GM19351 (cell line): Measurements from ENCODE around the gene TNP2.
A peak's percentile ranks its signal among the peaks of the same experiment; 100 is the strongest.

Experiments
- ATAC-seq: cut with Tn5 transposase; IDR thresholded peaks from one replicate; pipeline ENCODE4 v1.9.1; 2021; ENCODE audit warnings: mild to moderate bottlenecking, moderate library complexity; ENCODE audit not compliant: unreplicated experiment

The TNP2 gene

GRCh38 chr16:11245222-11245737 is 23.8 kb downstream of the TNP2 start:
- ATAC-seq = no peak

- ATAC-seq = no peak
These were observed 26.5 kb downstream of the TNP2 start for GRCh38 chr16:11242658-11243057.

- ATAC-seq = no peak
These were observed 27.5 kb downstream of the TNP2 start for GRCh38 chr16:11241480-11242204.

DNA sequence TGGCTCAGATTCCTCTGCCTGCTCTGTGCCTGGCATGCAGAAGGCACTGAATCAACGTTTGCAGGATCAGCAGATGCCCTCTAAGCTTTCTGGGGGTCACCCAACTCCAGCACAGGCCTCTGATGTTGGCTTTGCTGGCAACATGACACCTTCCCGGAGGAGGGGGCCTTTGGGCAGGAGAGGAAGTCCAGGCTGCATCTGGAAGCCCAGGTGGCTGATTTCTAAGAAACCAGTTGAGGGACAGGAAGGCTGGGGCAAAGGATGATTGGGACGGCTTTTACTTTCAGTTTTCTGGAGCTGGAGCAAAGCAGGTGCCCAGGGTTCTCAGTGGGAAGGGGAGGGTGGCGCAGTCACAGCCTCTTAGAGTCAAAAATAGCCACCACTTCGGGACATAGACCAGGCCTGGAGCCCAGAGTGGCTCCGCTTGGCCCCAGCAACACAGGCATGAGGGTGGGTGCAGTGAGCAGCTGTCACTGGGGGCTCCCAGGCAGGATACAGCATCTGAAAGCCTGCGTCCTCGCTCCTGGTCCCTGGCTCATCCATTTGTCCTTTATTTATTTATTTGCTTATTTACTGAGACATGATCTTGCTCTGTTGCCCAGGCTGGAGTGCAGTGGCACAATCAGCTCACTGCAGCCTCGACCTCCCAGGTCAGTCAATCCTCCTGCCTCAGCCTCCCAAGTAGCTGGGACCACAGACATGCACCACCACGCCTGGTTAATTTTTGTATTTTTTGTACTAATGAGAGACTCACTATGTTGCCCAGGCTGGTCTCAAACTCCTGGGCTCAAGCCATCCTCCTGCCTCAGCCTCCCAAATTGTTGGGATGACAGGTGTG is 28.3 kb downstream of the TNP2 start:
- ATAC-seq = no peak

GRCh38 chr16:11239644-11240632 is 29.2 kb downstream of the TNP2 start:
- no peak for ATAC-seq

GRCh38 chr16:11238272-11239202 is 30.6 kb downstream of the TNP2 start:
- ATAC-seq = no peak

DNA sequence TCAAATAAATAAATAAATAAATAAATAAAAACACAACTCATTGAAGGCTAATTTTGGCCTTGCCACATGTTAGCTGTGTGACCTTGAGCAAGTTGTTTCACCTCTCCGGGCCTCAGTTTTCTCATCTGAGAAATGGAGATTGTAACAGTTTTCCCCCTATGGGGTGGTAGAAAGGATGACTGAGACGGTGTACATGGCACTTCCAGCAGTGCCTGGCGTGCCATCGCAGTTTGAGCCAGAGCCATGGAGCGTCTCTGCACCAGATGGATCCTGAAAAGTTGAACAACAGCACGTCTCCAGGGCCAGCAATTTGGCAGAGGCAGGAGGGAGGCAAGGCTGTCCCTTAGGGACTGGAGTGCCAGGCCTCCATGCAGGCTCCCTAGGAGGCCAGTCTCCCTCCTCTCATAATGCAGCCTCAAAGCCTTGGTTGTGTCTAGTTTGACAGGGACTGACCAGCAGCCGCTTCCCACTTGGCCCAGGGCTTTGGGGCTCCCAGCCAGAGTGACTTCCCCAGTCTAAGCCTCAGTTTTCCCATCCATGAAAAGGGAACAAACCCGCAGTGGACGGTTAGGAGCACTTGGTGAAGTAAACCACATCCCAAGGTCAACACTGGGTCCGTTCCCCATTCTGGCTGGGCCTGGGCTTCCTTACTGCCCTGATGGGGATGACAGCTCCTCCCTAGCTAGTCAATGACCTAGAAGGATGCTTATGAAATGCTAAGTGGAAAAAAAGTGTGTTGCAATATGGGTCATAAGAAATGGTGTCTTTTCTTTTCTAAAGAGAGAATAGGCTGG is 32.5 kb downstream of the TNP2 start:
- no peak for ATAC-seq

- no peak for ATAC-seq
These were observed 33.5 kb downstream of the TNP2 start for GRCh38 chr16:11235703-11235991.

- no peak for ATAC-seq
These were observed 34.0 kb downstream of the TNP2 start for GRCh38 chr16:11234884-11235702.

DNA sequence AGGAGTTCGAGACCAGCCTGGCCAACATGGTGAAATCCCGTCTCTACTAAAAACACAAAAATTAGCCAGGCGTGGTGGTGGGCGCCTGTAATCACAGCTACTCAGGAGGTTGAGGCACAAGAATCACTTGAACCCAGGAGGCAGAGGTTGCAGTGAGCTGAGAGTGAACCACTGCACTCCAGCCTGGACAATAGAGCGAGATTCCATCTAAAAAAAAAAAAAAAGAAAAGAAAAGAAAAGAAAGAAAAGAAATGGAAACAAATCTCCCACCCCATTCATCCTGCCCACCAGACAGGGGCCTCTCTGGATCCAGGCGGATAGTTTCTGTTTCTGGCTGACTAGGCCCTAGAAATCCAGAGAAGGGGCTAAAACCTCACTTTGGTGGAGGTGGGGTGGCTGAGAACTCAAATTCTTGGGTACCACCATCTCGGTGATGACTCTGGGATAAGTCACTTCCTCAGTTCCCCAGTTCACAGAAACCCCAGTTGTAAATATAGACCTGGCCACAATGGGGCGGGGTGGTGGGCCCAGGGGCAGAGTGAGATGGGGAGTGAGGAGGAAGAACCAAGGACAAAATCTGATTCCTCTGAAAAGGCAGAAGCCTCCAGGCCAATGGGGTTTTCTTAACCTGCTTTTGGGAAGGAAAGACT is 35.3 kb downstream of the TNP2 start:
- no peak for ATAC-seq

- ATAC-seq = peak; percentile 62
These were observed 36.0 kb downstream of the TNP2 start for GRCh38 chr16:11232852-11233726.

- ATAC-seq = no peak
These were observed 36.7 kb downstream of the TNP2 start for GRCh38 chr16:11232302-11232851.

DNA sequence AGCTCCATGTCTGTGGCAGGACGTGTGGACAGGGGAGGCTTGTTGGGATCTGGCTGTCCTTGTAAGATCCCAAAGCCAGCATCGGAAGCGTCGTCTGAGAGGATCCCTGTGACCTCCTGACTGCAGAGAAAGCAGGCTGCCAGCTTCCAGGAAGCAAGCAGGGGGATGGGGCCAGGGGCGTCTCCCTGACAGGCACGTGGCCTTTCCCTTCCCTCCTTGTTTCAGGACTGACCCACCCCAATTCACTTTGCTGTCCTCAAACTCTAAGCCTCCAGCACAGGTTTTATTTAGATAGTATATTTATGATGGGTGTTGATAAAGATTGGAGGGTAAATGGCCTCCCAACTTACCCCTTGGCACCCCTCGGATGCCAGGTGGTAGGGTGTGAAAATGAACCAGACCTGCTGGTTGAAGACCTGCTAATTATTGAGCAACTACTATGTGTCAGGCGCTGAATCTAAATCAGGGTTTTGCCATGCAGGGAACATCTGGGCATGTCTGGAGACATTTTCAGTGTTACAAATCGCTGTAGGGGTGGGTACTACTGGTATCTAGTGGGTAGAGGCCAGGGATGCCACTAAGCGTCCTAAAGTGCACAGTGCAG is 37.7 kb downstream of the TNP2 start:
- ATAC-seq = no peak

DNA sequence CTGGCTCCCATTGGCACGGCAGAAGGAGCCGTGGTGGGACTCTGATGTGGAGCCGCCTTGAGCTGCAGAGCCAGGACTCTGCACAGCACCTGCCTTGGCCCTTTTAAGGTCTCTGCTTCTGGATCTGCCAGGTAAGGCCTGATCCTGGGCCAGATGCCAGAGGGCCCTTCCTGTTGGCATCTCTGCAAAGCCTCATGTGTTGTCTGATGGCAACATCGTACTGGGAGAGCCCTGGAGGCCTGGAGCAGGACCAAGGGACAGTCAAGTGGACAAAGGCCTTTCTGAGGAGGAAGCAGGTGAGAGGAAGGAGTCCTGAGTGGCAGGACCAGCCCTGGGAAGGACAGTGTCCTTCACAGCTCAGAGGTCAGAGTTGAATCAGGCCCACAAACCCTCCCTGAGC is 39.2 kb downstream of the TNP2 start:
- ATAC-seq = no peak

DNA sequence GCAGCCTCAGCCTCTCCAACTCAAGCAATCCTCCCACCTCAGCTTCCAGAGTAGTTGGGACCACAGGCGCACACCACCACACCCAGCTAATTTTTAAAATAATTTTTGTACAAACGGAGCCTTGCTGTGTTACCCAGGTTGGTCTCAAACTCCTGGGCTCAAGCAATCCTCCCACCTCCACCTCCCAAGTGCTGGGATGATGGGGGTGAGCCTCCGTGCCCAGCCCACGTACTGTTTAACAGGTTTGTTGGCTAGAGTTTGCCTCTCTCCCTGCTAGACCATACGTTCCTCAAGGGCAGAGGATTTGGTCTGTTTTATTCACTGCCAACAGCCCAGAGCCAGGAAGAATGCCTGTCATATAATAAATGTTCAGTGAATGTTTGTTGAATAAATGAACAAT is 39.7 kb downstream of the TNP2 start:
- no peak for ATAC-seq
